Gastrocnemius medialis (tissue), 4 donors: Measurements from ENCODE around the gene PRKAG2.
A peak's percentile ranks its signal among the peaks of the same experiment; 100 is the strongest.

Experiments
- CTCF ChIP-seq, 5 experiments: fragments of 450-650 bp in 3 of 5; fragments of 200-600 bp in 2 of 5; sonication (generic) in 2 of 5; IDR thresholded peaks in 4 of 5; conservative IDR thresholded peaks in 1 of 5; 1 replicate in 4 of 5; 2 replicates in 1 of 5; pipeline ENCODE4 v1.5.1; 2016 to 2019; ENCODE audit warnings: antibody characterized with exemption in 5 of 5, mild to moderate bottlenecking in 3 of 5, moderate library complexity in 3 of 5
- POLR2A ChIP-seq, 2 donors: fragments of 450-650 bp; IDR thresholded peaks; one replicate each; pipeline ENCODE4 v1.6.1; 2017; ENCODE audit warnings: antibody characterized with exemption in 2 of 2, mild to moderate bottlenecking in 2 of 2, moderate library complexity in 2 of 2

- TF ChIP-seq CTCF (IDR thresholded peaks at IDR 0.05 in 4 of 5, conservative IDR thresholded peaks at IDR 0.05 in 1 of 5) (peak in 1 of 5 experiments; percentile 23), POLR2A (IDR thresholded peaks at IDR 0.05) (no peak)
Measured at GRCh38 chr7:151631570-151631952, 245.4 kb downstream of the PRKAG2 start.
